GM13977 (cell line): ENCODE results near the gene TOMM5.

ENCODE experiments used
- DNase-seq: peaks from one replicate; pipeline ENCODE4 v3.0.0; 2012; ENCODE audit warnings: low spot score
- in situ Hi-C: fragments of 300-500 bp; cut with MboI; formaldehyde crosslinking; loops from one replicate; pipeline ENCODE4 v1.12.0; 2022; ENCODE audit warnings: low sequenced_read_pairs, low pct_unique_long_range_greater_than_20kb, mixed read lengths, inconsistent platforms; ENCODE audit not compliant: unreplicated experiment
- TF ChIP-seq, protein P1 (sequence below): IDR thresholded peaks from 2 replicates; pipeline ENCODE4 v1.5.1; 2012; ENCODE audit warnings: mild to moderate bottlenecking, control low read depth; ENCODE audit not compliant: insufficient read depth; ENCODE audit errors: extremely low read depth, missing control alignments

TOMM5 gene

DNA sequence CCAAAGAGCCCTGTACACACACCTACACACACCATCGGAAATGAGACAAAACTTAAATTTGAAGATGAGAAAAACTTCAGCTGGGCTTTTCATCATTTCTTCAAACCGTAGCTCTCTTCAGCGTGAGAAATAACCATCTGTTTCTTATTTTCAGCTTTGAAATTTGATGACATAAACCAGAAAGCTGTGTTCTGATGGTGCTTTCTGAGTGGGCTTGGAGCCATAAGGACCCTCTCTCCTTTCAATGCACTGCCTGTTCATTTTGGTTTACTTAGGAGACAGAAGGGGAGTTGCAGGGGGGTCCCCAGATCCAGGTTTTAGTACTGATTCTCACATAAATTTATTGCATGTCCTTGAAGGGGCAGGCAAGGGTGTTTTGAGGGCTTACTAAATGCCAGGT lies 25.7 kb downstream of the TOMM5 start:
- in situ Hi-C loops = no loop called here
- TF ChIP-seq, protein P1, sequence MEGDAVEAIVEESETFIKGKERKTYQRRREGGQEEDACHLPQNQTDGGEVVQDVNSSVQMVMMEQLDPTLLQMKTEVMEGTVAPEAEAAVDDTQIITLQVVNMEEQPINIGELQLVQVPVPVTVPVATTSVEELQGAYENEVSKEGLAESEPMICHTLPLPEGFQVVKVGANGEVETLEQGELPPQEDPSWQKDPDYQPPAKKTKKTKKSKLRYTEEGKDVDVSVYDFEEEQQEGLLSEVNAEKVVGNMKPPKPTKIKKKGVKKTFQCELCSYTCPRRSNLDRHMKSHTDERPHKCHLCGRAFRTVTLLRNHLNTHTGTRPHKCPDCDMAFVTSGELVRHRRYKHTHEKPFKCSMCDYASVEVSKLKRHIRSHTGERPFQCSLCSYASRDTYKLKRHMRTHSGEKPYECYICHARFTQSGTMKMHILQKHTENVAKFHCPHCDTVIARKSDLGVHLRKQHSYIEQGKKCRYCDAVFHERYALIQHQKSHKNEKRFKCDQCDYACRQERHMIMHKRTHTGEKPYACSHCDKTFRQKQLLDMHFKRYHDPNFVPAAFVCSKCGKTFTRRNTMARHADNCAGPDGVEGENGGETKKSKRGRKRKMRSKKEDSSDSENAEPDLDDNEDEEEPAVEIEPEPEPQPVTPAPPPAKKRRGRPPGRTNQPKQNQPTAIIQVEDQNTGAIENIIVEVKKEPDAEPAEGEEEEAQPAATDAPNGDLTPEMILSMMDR = no peak
- peak; percentile 49 for DNase-seq

DNA sequence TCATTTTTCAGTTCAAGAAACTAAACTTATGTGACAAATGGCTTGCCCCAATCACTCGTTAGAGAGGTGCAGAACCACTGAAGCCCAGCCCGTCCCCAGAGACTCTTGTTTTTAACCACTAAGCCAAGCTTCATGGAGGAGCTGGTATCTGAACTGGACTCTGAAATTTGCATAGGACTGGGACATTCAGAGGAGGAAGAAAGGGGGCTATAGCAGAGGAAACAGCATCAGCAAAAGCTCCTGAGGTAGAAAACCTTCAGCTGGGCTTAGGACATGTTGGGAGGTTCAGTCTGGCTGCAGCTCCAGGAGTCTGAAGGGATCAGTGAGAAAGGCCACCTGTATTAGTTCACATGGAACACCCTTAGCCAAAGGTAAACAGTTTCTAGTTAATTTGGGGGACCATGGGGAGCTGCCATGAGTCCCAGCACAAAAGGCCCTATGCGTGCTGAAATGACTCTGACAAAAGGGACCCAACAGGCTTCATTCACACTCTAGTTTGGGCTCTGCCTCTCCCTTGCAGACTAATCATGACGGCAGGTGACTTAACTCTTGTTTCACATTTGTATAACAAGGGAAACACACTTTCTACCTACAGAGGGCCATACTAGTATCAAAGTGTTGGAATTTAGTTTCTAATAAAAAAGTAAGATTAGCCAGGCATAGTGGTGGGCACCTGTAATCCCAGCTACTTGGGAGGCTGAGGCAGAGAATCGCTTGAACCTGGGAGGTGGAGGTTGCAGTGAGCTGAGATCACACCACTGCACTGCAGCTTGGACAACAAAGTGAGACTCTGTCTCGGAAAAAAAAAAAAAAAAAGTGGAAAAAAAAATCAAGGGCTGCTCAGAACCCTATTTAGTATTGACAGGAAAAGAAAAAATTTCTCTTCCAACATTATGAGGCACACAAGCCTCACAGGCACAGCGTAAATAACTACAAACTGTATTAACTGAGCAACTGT lies 26.5 kb downstream of the TOMM5 start:
- in situ Hi-C loops = no loop called here
- DNase-seq = peak; percentile 62
- TF ChIP-seq, protein P1 = no peak

DNA sequence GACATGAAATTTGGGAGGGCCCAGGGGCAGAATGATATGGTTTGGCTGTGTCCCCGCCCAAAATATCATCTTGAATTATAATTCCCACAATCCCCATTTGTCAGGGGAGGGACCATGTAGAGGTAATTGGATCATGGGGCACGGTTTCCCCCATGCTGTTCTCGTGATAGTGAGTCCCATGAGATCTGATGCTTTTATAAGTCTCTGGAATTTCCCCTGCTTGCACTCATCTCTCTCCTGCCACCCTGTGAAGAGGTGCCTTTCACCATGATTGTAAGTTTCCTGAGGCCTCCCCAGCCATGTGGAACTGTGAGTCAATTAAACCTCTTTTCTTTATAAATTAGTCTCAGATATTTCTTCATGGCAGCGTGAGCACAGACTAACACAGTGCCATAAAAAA lies 27.5 kb downstream of the TOMM5 start:
- in situ Hi-C loops = no loop called here
- no peak for DNase-seq
- TF ChIP-seq, protein P1 = no peak

DNA sequence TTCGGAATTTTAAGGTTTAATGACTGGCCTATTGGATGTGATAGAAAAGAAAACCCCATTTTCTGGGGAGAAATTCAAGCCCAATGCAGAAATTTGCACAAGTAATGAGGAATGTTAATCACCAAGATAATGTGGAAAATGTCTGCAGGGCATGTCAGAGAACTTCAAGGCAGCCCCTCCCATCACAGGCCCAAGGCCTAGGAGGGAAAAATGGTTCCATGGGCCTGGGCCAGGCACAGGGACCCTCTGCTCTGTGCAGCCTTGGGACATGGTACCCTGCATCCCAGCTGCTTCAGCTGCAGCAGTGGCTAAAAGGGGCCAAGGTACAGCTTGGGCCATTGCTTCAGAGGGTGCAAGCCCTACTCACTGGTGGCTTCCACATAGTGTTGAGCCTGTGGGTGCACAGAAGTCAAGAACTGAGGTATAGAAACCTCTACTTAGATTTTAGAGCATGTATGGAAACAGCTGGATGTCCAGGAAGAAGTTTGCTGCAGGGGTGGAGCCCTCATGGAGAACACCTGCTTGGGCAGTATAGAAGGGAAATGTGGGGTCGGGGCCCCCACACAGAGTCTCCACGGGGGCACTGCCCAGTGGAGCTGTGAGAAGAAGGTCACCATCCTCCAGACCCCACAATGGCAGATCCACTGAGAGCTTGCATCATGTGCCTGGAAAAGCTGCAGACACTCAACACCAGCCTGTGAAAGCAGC lies 28.4 kb downstream of the TOMM5 start:
- in situ Hi-C loops = no loop called here
- no peak for DNase-seq
- TF ChIP-seq, protein P1 = no peak

DNA sequence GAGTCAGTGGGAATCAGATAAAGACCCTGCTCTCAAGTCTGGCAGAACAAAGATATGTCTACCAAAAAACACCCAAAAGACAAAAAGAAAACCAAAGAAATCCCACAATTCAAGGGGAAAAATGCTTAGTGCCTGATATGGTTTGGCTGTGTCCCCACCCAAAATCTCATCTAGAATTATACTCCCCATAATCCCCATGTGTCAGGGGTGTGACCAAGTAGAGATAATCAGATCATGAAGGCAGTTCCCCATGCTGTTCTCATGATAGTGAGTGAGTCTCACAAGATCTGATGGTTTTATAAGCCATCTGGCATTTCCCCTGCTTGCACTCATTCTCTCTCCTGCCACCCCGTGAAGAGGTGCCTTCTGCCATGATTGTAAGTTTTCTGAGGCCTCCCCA lies 29.6 kb downstream of the TOMM5 start:
- in situ Hi-C loops = no loop called here
- DNase-seq = no peak
- TF ChIP-seq, protein P1 = no peak

DNA sequence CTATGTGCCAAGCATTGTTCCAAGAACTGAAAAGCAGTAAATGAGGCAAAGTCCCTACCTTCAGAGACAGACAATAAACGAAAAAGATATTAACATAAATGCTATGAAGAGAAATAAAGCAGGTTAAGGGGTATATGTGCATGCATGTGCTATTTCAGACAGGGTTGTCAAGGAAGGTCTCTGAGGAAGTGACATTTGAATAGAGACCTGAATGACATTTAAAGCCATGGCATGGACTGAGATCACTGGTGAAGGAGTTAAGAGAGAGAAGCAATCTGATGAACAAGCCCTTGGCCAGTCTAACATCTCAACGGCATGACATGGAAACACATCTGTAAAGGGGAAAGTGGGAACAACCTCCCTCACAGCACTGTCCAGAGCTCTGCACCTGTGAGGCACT lies 30.7 kb downstream of the TOMM5 start:
- DNase-seq = no peak
- in situ Hi-C loops = no loop called here
- TF ChIP-seq, protein P1 = no peak
